ENCODE results near the gene ANKRD12. TPM values are rescaled to one million over a fixed set of nuclear protein-coding genes. Genes with fewer than 3 reads are reported as not detected.
"Not testable (repeated sequence)": the region's sequence is repeated elsewhere in the genome, so short reads cannot be mapped to it uniquely, and the experiment has no call there.

Gene ANKRD12
- total and polyA plus RNA-seq, 10 of the 15 experiments (the other 5 are each of a cell fraction or from before 2014, with no cell fraction given): 5.9 to 45.7 (median 20.2) TPM

GRCh38 chr18:9088252-9088651 lies 48.3 kb upstream of the ANKRD12 start (continued):
- TF ChIP-seq HSF1 (IDR thresholded peaks at IDR 0.05; ENCODE audit: low read depth, low read length) (no peak), SPI1 (IDR thresholded peaks at IDR 0.05; ENCODE audit: borderline replicate concordance, insufficient read depth, low read depth, low read length) (no peak), SIX5 (IDR thresholded peaks at IDR 0.05; ENCODE audit: low read depth, low read length, severe bottlenecking) (no peak)

- H3K27me3 ChIP-seq (replicated peaks in 1 of 2; ENCODE audit: control insufficient read depth in 2 of 2, insufficient read depth in 2 of 2, low read length in 1 of 2); RAD21 ChIA-PET (ENCODE audit: unreplicated experiment); H3K9ac ChIP-seq (ENCODE audit: control insufficient read depth, insufficient read depth, low read length); H3K4me1 ChIP-seq (ENCODE audit: control insufficient read depth, insufficient read depth, low read length); H2AFZ ChIP-seq (ENCODE audit: control insufficient read depth, low read depth, low read length); H3K4me3 ChIP-seq; POLR2A ChIA-PET; H4K20me1 ChIP-seq (ENCODE audit: control insufficient read depth, insufficient read depth); CTCF ChIA-PET; ATAC-seq; in situ Hi-C loops (cut with MboI); intact Hi-C loops (cut with micrococcal nuclease; ENCODE audit: unreplicated experiment); H3K27ac ChIP-seq (ENCODE audit: control insufficient read depth, insufficient read depth); H3K9me3 ChIP-seq (replicated peaks; ENCODE audit: control insufficient read depth, insufficient read depth, low read length); H3K4me2 ChIP-seq (ENCODE audit: control insufficient read depth, insufficient read depth); FAIRE-seq; DNase-seq (ENCODE audit: low read depth, low spot score); H3K36me3 ChIP-seq (ENCODE audit: control insufficient read depth in 2 of 2, insufficient read depth in 2 of 2, low read length in 1 of 2); BruUV-seq (replicated peaks); H3K79me2 ChIP-seq (ENCODE audit: control insufficient read depth, insufficient read depth, low read length): not testable (repeated sequence)
- 98% methylated on average over 2 of the region's 2 CpGs for WGBS (ENCODE audit: insufficient coverage, insufficient replicate concordance, low lambda C conversion rate, missing lambda C conversion rate)
- SMC1A ChIA-PET (ENCODE audit: uncharacterized antibody, unreplicated experiment): interaction anchor here (1.5 to 1.6 kb wide), 2 partner anchors 14 to 21 kb away, joined by 5 to 6 read pairs; no protein-coding TSS in a partner anchor
These were observed 47.9 kb upstream of the ANKRD12 start for GRCh38 chr18:9088727-9089126.

GRCh38 chr18:9090578-9090977 lies 46.0 kb upstream of the ANKRD12 start:
- no peak overlapping the region for H3K27ac ChIP-seq (ENCODE audit: control insufficient read depth, insufficient read depth)
- H3K9ac ChIP-seq (ENCODE audit: control insufficient read depth, insufficient read depth, low read length): no peak overlapping the region
- no peaks in the 10 kb centered on the region for H3K27me3 ChIP-seq (replicated peaks in 1 of 2; ENCODE audit: control insufficient read depth in 2 of 2, insufficient read depth in 2 of 2, low read length in 1 of 2)
- FAIRE-seq (no peak), ATAC-seq (no peak), DNase-seq (ENCODE audit: low read depth, low spot score) (no peak)
- no peak overlapping the region for H2AFZ ChIP-seq (ENCODE audit: control insufficient read depth, low read depth, low read length)
- peaks cover 12% of the 10 kb centered on the region for H3K4me1 ChIP-seq (ENCODE audit: control insufficient read depth, insufficient read depth, low read length)
- H4K20me1 ChIP-seq (ENCODE audit: control insufficient read depth, insufficient read depth): no peaks in the 10 kb centered on the region
- in situ Hi-C loops (cut with MboI): no loop called here
- H3K4me3 ChIP-seq: no peak overlapping the region
- BruUV-seq (replicated peaks): no TSS peak
- intact Hi-C loops (cut with micrococcal nuclease; ENCODE audit: unreplicated experiment): no loop called here
- SMC1A ChIA-PET (ENCODE audit: uncharacterized antibody, unreplicated experiment): interaction anchor here (0.8 to 1.0 kb wide), 4 partner anchors 9 to 26 kb away, joined by 3 to 7 read pairs (median 4); no protein-coding TSS in a partner anchor
- no peaks in the 10 kb centered on the region for H3K36me3 ChIP-seq (ENCODE audit: control insufficient read depth in 2 of 2, insufficient read depth in 2 of 2, low read length in 1 of 2)
- POLR2A ChIA-PET: interaction anchor here (1.4 kb wide), 1 partner anchor 14 kb away, joined by 3 read pairs; no protein-coding TSS in a partner anchor
- no peak overlapping the region for H3K4me2 ChIP-seq (ENCODE audit: control insufficient read depth, insufficient read depth)
- RAD21 ChIA-PET (ENCODE audit: unreplicated experiment): interaction anchor here (1.1 kb wide), 1 partner anchor 16 kb away, joined by 3 read pairs; no protein-coding TSS in a partner anchor
- H3K79me2 ChIP-seq (ENCODE audit: control insufficient read depth, insufficient read depth, low read length): no peaks in the 10 kb centered on the region
- CTCF ChIA-PET: no interaction called here
- H3K9me3 ChIP-seq (replicated peaks; ENCODE audit: control insufficient read depth, insufficient read depth, low read length): no peaks in the 10 kb centered on the region
- WGBS (ENCODE audit: insufficient coverage, insufficient replicate concordance, low lambda C conversion rate, missing lambda C conversion rate): 89% methylated on average over 5 of the region's 5 CpGs
- TF ChIP-seq CBFB (IDR thresholded peaks at IDR 0.05; ENCODE audit: low read depth) (no peak), MXI1 (IDR thresholded peaks at IDR 0.05; ENCODE audit: low read depth, low read length) (no peak), ZNF687 (IDR thresholded peaks at IDR 0.05) (no peak), RELA (IDR thresholded peaks at IDR 0.05; ENCODE audit: borderline replicate concordance, partially characterized antibody) (no peak), E2F4 (IDR thresholded peaks at IDR 0.05; ENCODE audit: low read depth, low read length) (no peak), HDAC2 (IDR thresholded peaks at IDR 0.05) (no peak)

All from GM12878 (cell line).